Hepatocyte (in vitro differentiated cells): Measurements from ENCODE around the gene SLX4IP.

Experiments used
- EZH2 ChIP-seq: fragments of 200-600 bp; sonication (generic); IDR thresholded peaks from 2 replicates; pipeline ENCODE4 v1.6.1; 2016; ENCODE audit warnings: antibody characterized with exemption, mild to moderate bottlenecking, borderline replicate concordance
- TF ChIP-seq, protein P1 (sequence below): fragments of 200-600 bp; sonication (generic); IDR thresholded peaks from 2 replicates; pipeline ENCODE4 v1.5.1; 2016; ENCODE audit warnings: antibody characterized with exemption, mild to moderate bottlenecking; ENCODE audit not compliant: poor library complexity

DNA sequence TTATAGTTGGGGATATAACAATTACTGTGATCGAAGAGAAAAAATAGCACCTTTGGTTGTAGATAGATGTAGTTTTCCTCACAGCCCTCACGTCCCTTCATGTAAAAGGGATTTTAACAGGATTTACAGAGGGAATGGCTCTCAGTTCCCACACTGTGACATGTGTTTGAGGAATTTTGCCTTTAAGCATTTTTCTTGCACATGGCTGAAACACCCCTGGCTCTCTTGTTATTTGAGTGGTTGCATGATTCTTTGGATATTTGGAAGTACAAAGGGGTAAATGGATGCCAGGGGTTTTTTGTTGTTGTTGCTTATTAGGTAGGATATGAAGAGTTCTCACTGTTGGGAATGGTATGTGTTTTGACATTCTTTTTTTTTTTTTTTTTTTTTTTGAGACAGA lies 190.5 kb downstream of the SLX4IP start:
- TF ChIP-seq, protein P1, sequence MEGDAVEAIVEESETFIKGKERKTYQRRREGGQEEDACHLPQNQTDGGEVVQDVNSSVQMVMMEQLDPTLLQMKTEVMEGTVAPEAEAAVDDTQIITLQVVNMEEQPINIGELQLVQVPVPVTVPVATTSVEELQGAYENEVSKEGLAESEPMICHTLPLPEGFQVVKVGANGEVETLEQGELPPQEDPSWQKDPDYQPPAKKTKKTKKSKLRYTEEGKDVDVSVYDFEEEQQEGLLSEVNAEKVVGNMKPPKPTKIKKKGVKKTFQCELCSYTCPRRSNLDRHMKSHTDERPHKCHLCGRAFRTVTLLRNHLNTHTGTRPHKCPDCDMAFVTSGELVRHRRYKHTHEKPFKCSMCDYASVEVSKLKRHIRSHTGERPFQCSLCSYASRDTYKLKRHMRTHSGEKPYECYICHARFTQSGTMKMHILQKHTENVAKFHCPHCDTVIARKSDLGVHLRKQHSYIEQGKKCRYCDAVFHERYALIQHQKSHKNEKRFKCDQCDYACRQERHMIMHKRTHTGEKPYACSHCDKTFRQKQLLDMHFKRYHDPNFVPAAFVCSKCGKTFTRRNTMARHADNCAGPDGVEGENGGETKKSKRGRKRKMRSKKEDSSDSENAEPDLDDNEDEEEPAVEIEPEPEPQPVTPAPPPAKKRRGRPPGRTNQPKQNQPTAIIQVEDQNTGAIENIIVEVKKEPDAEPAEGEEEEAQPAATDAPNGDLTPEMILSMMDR: no peak
- no peak for TF ChIP-seq EZH2
